GM21381 (cell line): Measurements from ENCODE around the gene ALPP.
"Not testable (repeated sequence)": the region's sequence is repeated elsewhere in the genome, so short reads cannot be mapped to it uniquely, and the experiment has no call there.

Experiments used
- ATAC-seq: cut with Tn5 transposase; IDR thresholded peaks from one replicate; pipeline ENCODE4 v1.9.1; 2021; ENCODE audit warnings: mild to moderate bottlenecking, moderate library complexity; ENCODE audit not compliant: unreplicated experiment

Gene ALPP

DNA sequence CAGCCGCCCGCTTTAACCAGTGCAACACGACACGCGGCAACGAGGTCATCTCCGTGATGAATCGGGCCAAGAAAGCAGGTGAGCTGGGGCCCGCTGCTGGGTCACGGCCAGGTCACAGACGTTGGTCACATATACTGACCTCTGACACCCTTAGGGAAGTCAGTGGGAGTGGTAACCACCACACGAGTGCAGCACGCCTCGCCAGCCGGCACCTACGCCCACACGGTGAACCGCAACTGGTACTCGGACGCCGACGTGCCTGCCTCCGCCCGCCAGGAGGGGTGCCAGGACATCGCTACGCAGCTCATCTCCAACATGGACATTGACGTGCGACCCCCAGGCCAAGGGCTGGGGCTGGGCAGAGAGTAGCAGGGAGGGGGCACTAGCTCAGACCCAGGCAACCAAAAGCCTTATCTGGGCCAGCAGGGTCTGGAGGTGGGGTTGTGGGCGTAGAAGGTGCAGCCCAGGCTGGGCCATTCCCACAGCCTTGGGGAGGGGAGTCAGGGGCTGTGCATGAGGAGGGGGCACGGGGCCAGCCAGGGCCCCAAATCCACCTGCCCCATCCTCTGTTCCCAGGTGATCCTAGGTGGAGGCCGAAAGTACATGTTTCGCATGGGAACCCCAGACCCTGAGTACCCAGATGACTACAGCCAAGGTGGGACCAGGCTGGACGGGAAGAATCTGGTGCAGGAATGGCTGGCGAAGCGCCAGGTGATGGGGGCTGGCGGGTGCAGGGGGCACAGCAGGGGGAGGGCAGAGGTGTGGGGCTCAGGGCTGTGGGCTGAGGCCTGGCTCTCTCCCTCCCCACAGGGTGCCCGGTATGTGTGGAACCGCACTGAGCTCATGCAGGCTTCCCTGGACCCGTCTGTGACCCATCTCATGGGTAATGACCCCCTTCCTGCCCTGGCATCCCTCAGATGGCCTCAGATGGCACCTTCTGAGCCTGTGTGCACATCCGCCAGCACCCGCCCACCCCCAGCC is 1.3 kb downstream of the ALPP start:
- not testable (repeated sequence) for ATAC-seq

DNA sequence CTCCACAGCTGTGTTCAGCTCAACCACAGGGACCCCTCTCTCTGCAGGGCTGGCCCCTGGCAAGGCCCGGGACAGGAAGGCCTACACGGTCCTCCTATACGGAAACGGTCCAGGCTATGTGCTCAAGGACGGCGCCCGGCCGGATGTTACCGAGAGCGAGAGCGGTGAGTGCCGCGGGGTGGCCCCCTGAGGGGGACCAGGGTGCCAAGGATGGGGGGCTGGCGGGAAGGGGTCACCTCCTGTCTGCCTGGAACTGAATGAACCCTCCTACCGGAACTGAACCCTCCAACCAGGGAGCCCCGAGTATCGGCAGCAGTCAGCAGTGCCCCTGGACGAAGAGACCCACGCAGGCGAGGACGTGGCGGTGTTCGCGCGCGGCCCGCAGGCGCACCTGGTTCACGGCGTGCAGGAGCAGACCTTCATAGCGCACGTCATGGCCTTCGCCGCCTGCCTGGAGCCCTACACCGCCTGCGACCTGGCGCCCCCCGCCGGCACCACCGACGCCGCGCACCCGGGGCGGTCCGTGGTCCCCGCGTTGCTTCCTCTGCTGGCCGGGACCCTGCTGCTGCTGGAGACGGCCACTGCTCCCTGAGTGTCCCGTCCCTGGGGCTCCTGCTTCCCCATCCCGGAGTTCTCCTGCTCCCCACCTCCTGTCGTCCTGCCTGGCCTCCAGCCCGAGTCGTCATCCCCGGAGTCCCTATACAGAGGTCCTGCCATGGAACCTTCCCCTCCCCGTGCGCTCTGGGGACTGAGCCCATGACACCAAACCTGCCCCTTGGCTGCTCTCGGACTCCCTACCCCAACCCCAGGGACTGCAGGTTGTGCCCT is 2.9 kb downstream of the ALPP start:
- not testable (repeated sequence) for ATAC-seq

DNA sequence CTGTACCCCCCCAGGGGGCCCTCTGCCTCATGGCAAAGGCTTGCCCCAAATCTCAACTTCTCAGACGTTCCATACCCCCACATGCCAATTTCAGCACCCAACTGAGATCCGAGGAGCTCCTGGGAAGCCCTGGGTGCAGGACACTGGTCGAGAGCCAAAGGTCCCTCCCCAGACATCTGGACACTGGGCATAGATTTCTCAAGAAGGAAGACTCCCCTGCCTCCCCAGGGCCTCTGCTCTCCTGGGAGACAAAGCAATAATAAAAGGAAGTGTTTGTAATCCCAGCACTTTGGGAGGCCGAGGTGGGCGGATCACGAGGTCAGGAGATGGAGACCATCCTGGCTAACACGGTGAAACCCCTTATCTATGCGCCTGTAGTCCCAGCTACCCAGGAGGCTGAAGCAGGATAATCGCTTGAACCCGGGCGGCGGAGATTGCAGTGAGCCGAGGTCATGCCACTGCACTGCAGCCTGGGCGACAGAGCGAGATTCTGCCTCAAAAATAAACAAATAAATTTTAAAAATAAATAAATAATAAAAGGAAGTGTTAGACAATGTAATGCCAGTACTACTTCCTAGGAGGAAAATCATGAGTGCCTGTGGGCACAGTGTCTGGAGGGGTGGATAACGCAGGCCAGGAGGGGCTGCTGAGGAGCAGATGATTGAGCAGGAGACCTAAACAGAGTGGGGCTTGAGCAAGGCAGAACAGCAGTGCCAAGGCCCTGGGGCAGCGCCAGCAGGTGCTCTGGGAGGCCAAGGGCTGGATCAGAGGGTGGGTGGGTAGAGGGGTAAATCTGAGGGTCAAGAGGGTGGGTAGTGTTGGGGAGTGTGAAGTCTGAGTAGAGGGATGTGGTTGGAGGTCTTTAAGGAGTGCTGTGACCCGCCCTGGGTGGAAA is 4.0 kb downstream of the ALPP start:
- ATAC-seq, result no peak

DNA sequence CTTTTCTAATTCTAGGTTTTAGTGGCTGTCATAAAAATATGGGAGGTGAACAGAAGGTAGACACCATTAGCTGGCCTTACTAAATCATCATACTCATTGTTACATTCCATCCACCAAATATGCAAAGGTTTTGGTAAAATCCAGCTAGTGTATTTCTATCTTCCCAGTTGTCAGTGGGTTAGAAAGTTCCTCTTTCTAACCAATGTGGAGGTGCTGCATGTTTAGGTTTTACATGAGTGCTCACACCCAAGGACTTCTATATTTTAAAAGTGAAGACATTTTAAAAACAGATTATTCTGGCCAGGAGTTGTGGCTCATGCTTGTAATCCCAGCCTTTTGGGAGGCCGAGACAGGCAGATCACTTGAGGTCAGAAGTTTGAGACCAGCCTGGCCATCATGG is 5.9 kb downstream of the ALPP start:
- ATAC-seq, result no peak

DNA sequence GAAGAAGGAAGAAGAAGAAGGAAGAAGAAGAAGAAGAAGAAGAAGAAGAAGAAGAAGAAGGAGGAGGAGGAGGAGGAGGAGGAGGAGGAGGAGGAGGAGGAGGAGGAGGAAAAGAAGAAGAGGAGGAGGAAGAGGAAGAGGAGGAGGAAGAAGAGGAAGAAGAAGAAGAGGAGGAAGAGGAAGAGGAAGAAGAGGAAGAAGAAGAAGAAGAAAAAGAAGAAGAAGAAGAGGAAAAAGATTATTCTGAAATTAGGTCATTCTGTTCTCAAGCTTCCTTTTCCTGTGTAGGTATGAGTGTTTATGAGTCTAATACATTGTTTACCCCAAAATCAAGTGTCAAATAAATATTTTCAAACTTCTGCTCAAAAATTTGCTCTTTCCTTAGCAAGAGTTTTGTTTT is 6.5 kb downstream of the ALPP start:
- ATAC-seq, result not testable (repeated sequence)

DNA sequence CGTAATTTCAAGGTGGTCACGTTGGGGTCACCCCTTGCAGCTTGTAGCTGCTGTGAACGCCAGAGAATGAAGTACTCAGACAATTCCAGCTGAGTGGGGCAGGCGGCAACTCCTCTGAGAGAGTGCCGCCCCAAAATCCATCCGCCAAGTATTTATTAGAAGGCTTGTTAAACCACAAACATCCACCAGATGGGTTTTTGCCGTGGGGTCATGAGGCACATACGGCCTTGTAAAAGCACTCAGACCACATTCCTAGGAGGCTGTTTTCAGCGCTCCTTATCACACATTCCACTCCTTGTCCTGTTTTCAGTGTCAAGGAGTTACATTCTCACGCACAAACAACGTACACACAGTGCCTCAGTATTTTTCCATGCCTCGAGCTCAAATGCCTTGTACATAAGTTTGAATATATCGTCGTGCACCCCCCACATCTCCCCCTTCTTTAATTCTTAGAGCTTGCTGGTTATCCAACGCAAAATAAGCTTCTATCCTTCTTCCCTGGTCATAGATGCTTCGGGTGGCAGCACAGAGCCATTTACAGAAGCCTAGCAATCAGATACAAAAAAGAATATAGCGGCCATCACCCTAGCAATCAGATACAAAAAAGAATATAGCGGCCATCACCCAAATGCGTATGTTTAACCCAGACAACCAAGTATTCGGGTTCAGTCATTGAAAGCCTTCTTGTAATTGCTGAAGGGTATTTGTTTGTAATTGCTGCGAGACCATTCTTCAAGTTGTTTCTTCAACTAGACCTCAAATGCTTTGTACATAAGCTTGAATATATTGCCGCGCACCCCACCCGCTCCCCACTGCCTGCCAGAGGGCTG is 7.3 kb downstream of the ALPP start:
- ATAC-seq, result no peak

DNA sequence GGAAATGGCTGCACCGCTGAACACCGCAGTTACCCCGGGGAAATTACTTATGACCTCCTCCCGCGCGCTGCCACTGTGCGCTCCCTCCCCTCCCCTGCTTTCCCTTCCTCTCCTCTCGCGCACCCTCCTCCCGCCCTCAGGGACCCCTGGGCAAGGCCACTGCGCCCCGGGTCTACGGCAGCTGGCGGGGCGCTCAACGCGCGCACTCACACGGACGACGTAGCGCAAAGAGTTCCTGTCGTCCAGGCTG is 7.9 kb downstream of the ALPP start:
- no peak for ATAC-seq

DNA sequence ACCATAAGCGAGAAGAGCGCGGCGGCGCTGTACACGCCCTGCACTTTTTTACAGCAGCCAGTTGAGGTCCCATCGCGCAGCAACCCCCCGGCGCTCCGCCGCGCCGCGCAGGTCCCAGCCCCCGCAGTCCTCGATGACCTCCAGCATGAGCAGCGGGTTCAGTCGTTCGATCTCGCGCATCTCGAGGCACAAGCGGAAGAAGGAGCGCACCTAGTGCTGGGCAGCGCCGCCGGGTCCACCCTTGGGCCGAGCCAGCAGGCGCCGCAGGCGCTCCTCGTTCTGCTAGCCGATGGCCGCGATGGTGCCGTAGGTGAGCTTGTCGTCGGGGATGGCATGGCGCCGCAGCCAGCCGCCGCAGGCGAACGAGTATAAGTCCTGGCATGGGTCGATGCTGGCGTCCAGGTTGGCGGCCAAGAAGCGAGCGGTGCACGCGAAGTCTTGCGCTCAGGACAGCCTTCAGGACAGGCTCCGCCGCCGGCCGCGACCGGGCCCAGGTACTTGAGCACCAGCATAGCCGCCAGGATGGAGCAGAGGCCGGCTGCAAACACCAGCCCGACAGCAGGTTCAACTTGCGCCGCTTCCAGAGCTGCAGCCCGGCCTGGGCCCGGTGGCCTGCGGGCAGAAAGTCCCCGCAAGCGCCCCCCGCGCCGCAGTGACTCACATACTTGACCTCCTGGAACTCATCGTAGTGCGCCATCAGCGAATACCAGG is 8.3 kb downstream of the ALPP start:
- ATAC-seq, result no peak

DNA sequence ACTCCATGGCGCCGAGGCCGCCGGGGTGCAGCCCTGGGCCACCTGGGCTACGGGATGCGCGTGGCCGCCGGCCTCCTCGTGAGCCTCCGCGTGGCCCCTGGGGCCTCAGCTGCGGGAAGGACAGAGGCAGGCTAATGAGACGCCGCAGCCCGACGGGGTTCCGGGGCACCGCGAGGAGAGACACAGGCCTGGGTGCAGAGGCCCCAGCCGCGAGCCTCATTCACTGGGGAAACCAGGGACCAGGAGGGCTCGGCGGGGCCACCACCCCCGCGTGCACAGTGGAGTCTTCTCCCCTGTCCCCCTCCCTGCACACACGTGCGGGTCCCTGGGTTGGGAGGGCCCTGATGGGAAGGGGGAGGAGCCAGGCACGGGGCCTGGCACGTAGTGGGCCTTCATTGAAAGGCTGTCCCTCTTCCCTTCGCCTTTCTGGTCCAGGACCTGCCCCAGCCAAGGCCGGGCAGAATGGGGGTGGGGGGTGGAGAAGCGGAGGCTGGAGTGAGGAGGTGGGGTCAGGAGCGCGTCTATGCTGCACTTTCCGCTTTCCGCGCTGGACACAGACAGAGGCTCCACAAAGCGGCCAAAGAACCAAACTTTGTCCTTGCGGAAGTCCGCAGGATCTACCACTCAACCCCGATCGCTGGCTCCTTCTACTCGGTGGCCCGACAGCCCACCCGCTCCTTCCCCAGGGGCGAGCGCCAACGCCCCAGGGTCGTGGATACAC is 9.1 kb downstream of the ALPP start:
- no peak for ATAC-seq

DNA sequence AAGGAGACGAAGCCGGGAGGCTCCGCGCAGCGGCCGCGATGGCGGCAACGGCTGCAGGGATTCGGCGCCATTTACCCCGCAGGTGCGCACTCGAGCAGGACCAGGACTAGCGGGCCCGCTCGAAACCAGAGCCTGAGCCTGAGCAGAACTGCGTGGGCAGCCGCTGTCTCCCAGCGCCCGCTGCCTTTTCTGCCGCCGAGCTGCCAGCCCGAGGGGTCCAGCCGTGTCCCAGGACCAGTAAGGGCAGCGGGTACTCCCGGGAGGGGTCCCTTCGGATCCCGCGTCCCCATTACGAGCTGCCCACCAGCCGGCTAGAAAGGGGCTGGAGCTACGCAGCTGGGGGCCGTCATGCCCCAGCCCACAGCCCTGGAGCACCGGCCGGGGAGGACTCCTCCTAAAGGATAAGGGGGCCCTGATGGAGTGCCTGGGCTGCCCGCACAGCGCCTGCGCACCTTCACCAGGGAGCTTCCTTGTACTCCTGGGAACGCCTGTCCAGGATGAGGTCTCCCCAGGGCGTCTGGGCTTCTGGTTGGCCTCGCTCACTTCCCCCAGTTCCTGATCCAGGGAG is 9.9 kb downstream of the ALPP start:
- no peak for ATAC-seq

DNA sequence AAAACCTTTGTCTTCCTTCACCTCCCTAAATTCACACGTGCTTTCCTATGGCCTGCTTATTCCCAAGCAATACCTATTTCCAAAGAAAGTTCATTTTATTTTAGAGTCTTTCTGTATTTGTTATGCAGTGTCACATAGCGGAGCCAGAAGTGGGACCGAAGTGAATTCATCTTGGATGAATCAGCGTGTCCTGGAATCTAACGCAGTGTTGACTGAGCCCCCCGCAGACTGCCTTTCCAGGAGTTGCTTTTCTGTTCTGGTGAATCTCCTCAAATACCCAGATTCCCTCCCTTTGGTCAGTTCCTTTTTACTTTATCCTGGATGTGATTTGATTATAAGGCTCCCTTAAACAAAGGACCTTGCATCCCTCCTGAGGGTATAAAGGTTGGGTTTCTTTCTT is 10.8 kb downstream of the ALPP start:
- no peak for ATAC-seq

DNA sequence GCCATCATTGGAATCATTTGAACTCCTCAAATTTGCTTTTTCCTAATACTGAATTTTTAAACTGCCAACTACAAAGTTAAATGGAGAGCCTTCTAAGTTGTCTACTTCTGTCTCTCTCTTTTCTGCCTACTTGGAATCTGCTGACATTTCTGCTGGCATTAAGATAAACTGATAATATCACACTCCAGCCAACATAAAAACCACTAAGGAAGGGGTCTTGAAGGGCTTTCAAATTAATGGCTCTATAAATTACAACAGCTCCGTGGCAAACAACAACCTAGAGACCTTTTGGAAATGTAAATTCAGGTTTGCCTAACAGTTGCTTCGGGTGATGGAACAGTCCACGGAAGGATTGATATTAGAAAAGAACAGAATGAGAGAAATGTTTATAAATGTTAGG is 12.1 kb downstream of the ALPP start:
- ATAC-seq, result no peak

DNA sequence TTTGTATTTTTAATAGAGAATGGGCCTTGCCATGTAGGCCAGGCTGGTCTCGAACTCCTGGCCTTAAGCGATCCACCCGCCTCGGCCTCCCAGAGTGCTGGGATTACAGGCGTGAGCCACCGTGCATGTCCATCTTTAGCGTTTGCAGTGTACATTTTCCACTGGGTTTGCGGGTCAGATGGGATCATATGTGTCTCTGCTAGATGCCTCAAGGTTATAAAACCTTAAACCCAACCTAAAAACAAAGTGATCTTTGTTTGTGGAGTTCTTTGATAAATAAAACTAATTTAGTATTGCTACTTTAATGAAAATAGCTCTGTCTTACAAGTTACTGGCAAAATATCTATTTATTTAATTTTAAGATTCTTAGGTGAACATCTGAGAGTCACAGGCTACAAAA is 15.0 kb downstream of the ALPP start:
- no peak for ATAC-seq

DNA sequence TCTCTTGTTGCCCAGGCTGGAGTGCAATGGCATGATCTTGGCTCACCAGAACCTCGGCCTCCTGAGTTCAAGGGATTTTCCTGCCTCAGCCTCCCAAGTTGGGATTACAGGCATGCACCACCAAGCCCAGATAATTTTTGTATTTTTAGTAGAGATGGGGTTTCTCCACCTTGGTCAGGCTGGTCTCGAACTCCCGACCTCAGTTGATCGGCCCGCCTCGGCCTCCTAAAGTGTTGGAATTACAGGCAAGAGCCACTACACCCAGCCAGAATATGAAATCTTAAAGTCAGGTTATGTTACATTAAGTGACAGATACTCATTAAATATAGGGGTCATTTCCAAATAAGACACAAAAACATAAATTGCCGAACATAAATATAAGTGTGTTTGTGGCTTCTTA is 15.9 kb downstream of the ALPP start:
- ATAC-seq, result not testable (repeated sequence)

DNA sequence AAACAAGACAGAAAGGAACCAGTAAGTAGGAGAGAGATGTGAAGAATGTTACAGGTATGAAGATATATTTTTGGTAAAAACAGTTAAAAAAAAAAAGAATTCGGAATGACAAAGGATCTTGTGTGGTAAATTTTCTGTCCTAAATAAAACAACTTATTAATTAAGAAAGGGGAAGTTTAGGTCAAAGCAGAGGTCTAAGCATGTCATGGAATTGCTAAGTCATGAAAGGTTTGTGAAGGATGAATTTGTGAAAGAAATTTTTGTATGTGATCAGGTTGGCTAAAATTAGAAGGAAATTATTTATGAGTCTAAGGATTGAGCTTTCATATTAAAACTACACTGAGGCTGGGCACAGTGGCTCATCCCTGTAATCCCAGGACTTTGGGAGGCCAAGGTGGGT is 17.0 kb downstream of the ALPP start:
- no peak for ATAC-seq

DNA sequence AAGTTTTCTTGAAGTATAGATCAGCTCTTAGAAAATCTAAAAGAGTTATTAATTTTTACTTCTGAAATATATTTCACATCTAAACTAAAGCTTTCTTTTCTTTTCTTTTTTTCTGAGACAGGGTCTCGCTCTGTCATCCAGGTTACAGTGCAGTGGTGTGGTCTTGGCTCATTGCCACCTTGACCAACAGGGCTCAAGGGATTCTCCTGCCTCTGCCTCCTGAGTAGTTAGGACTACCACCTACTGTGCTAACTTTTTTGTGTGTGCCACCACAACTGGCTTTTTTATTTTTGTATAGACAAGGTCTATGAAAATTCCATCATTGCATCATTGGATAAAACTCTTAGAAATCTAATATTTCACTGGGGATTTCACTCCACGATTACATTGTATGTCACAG is 18.1 kb downstream of the ALPP start:
- no peak for ATAC-seq

DNA sequence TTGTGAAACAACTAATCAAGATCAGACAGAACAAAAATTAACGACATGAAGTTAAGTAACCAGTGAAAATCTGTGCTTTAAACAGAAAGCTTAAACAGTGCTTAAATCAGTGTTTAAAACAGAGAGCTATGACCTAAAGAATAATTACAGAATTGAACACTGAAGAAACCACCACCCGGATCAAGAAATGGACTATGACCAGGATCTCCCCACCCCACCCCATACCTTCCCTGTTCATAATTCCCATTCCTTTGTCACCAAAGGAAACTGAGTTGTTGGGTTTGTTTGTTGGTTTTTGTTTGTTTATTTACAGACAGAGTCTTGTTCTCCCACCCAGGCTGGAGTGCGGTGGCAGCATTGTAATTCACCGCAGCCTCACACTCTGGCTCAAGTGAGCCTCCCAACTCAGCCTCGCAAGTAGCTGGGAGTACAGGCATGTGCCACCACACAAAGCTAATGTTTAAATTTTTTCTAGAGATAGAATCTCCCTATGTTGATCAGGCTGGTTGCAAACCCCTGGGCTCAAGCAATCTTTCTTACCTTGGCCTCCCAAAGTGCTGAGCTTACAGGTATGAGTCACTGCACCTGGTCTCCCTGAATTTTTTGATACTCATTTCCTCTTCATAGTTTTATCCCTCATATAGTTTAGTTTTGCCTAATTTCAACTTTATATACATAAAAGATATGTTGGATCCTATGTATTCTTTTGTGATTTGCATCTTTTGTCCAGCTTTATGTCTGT is 19.9 kb downstream of the ALPP start:
- ATAC-seq, result no peak
